ENCODE data around the gene SNTA1.

GRCh38 chr20:33401921-33402369, 41.6 kb downstream of the SNTA1 start:
- no peak for TF ChIP-seq CTCF (optimal IDR thresholded peaks at IDR 0.05 in 1 of 3, IDR thresholded peaks at IDR 0.05 in 1 of 3, conservative IDR thresholded peaks at IDR 0.05 in 1 of 3; ENCODE audit: extremely low read depth in 1 of 3, insufficient read depth in 2 of 3, low read length in 3 of 3)
- TF ChIP-seq EZH2 (IDR thresholded peaks at IDR 0.05; ENCODE audit: low read length) = no peak
